NCI-H82 treated with DMSO at 0.1 percent for 48 hours (cell line): ENCODE results near the gene PQBP1.

Source experiments
- DNase-seq: peaks from one replicate; lab custom pipeline; 2025; ENCODE audit not compliant: unreplicated experiment; lab: John Stamatoyannopoulos, UW

PQBP1 gene

DNA sequence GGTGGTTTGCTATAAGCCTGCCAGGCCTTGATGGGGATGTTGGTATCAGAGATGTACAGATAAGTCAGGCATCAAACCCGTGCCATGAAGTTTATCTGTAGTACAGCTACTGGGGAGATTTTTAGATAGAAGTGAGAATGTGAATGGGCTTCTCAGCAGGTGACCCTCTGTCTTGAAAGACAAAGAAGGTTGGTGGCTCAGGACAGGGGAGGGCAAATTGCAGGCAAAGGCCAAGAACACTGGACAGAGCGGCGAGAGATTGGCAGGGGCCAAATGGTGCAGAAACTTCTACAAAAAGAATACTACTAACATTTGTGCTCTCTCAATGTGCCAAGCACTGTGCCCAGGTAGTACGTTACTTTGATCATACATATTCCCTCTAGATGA is 23.0 kb downstream of the PQBP1 start:
- DNase-seq, result no peak

DNA sequence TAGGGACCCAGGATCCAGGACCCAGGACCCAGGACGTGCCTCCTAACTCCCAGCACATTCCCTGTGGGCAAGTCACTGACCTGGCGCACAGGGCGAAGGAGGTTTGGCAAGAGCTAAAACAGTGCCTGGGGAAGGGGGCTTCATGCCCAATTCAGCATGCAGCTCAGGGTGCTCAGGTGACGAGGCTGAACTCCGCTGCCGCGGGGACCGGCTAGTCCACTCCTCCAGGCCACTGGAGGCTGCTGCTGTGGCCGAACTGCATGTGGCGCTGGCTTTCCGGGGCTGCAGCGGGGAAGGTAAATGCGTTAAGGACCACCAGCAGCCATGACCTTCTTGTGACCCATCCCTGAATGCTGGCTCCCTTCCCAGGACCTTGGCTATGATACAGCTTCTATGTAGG is 26.0 kb downstream of the PQBP1 start:
- DNase-seq, result no peak

DNA sequence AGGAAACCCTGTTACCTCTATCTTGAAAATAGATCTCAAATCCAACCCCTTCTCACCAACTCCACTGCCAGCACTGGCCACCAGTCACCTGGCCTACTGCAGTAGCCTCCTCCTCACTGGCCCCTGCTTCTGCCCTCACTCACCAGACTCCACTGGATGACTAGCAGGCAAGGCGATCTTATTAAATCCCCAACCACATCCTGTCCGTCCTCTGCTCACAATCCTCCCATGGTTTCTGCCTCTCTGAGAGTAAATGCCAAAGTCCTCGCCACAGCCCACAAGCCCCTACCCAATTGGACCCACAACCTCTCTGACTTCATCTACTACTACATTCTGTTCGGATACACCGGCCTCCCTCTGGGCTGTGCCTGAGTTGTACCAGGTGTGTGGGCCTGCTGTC is 26.5 kb downstream of the PQBP1 start:
- DNase-seq, result no peak

DNA sequence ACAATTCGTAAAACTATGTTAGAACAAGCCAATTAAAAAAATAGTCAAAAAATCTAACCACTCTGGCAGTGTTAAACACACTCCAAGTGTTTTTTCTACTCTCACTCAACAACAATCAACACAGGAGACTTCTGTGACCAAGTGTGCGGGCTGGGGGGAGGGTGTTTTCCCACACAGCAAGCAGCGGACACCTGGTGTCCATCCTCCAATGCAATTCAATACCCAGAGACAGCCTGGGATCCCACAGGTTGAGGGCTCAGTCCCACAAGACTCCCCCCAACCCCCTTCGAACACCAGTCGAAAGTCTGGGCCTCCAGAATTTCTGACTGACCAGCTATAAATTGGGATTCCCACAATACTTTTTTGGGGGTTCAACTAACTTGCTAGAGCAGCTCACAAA is 29.4 kb downstream of the PQBP1 start:
- DNase-seq, result no peak

DNA sequence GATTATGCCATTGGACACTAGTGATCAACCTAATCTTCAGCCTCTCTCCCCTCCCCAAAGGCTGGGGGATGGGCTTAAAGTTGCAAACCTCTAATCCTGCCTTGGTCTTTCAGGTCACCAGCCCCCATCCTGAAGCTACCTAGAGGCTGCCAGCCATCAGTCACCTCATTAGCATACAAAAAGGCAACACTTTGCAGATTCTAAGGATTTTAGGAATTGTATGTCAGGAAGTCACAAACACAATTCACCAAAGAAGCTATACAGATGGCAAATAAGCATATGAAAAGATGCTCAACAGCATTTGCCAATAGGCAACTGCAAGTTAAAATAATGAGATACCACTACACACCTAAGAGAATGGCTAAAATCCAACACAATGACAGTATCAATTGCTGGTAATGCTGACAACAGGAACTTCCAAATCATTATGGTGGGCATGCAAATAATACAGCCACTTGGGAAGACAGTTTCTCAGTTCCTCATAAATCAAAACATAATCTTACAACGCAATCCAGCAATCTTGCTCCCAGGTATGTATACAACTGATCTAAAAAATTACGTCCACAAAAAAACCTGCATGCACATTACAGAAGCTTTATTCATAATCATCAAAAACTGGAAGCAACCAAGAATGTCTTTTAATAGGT is 30.1 kb downstream of the PQBP1 start:
- DNase-seq, result no peak

DNA sequence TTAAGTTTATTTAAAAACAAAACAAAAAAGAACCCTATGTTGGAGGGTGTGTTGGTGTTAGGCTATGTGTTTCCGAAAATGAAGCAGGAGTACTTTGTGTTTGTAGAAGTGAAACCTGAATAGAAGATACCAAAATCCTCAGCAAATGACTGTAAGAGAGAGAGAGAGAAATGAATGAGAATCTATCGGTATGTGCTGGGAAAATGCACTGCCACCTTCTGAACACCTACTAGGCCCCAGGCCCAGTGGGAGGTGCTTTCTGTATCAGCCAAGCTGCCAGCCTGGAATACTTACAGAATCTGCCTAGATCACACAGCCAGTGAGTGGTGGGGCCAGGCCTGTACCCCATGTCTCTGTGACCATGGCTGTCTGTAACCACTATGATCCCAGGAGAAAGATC is 36.0 kb downstream of the PQBP1 start:
- no peak for DNase-seq

DNA sequence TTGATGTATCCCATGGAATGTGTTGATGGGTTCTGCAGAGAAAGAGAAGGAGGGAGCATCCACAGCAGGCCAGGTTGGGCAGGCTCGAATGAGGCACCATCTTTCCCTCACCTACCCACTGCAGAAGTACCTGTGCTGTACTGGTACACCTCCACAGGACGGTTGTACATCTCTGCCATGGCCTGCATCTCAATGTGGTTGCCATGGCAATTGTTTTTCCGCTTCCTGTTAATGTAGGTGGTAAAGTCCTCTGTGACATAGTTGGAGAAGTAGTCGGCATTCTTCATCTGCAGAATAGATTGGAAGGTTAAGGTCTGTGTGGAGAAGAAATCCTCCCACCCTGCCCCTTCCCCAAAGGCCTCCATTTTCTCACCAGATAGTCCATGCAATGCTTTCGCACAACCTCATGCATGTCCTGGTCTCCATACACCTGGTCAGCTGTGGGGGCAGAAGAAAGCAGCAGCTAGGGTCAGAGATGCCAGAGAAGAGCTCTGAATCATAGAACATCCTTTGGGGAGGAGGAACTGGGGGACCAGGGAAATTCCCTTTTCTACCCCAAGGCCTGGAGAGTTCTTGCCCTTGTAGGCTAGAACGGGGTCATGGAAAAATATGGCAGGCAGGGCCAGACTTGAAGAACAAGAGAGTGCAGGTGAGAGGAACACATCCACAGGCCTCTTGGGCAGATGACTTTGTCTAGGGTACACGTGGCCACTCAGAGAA is 37.0 kb downstream of the PQBP1 start:
- DNase-seq, result no peak

DNA sequence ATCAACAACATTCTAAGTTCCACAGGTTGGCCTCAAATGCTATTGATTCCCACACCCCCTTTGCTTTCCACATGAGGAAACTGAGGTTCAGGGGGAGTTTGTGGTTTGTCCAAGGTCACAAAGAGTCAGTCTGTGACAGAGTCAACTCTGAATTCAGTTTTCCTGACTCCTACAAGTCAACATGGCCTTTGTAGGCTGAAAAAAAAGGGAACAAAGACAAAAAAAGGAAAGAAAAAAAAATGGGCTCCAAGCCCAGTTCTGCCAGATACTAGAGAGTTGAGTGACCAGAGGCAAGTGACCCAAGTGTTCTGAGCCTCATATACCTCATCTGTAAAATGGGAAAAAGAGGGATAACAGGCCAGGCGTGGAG is 37.6 kb downstream of the PQBP1 start:
- DNase-seq, result no peak

DNA sequence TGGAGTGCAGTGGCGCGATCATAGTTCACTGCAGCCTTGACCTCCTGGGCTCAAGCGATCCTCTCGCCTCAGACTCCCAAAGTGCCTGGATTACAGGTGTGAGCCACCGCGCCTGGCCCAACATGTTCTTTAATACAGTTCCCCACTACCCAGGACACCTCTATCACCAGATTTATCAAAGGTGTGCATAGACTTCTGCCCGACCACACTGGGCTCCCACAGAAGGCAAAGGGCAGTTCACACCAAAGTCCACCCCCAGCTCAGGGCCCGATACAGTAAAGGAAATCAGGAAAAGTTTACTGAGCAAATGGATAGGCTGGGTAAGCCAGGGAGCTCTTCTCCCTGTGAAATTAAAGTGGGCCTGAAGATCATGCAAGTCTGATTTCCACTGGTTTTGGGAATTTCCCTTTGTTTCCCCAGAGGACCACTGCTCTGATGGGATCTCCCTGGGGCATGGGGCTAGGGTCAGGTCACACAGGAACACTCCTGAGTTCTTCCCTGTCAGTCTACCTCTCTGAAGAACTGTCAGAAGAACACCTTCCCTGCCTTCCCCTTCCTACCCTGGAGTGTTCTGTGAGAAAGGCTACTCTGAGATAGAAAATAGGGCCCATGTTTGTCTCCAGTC is 38.8 kb downstream of the PQBP1 start:
- no peak for DNase-seq

DNA sequence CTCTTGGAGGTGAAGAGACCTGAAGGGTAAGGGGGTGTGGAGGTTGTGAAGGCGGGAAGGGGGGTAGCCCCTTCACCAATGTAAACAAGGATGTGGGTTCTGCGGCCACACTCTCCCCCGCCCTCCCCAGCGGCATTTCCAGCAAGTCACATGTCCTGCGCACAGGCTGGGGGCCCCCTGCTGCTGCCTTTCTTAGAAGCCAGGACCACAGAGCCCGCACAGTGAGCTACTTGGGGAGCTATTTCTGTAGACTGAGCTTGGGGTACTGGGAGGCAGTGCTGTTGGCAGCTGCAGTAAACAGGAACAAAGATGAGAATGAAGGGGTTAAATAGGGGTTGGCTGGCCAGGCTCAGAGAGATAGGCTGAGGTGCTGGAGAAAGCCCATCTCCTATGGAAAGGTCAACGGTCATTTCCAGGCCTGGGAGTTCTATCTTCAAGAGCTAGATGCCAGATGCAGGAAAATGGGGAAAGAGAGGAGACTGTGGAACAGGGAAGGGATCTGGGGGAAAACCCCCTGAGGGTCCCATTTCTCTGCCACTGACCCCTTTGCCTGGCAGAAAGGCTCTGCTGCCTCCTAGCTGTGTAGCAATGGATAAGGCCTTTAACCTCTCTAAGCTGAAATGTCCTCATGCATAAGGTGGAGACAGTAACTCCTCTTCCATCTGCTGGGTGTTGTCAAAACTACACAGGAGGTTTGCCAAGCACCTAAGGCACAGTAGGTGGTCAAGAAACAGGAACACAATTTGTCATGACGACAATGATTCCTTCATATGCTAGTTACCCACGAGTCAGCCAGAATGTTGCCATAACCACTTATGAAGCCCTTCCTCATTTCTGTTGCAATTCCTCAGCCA is 39.6 kb downstream of the PQBP1 start:
- DNase-seq, result no peak

DNA sequence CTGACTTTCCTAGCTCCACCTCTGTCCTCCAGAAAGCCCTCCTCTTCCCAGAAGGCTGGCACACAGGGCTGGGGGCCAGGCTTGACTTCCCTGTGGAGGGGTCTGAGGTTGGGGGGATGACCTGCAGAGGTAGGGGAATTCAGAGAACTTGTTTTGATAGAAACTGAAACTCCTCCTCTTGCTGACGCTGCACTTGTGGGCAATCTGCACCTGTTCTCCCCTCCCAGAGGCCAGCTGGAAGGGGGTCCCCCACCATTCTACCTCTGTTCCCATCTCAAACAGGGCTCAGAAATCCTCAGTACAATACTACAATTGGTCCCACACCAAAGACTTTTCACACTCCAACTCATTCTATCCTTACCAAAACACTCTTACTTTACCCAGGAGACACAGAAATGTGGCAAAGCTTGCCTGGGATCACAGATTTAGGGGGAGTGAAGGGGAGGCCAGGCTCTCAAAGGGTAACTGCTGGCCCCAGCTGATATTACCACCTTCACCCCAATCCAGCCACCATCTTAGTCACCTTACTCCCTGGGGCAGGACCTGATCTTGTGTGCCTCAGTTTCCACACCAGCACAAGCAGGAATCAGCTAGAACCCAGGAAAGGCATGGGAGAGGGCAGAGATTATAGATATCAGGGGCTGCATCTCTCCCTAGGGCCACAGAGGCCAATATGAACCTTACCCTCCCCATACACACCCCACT is 41.1 kb downstream of the PQBP1 start:
- DNase-seq, result no peak

DNA sequence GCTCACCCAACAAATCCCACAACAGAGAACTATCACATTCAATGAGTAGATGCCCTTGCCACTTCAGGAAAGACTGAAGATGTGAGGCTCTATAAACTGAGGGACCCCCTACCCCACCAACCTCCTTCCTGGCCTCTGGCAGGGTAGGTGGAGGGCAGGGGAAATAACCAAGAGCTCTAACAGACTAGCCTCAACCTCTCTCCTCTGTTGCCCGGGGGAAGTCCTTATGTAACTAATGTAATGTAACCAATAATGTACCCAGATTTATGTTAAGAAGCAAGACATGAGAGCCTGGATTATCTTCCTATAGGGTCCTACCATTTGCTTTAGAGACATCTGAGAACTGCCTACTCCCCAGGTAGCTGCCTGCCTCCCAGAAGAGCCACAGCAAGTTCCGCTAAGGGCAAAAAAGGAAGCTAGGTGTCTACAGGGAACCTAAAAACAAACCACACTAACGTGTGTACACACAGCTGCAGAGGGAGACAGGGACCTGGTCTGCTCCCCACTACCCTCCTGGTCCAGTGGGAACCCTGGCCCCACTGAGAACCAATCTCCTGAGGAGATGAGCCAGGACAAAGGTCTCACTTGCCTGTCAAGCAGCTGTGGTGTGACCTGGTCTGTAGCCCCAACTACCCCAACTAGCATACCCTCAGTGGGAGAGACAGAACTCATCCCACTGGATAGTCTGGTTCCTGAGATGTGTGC is 41.9 kb downstream of the PQBP1 start:
- DNase-seq, result no peak

DNA sequence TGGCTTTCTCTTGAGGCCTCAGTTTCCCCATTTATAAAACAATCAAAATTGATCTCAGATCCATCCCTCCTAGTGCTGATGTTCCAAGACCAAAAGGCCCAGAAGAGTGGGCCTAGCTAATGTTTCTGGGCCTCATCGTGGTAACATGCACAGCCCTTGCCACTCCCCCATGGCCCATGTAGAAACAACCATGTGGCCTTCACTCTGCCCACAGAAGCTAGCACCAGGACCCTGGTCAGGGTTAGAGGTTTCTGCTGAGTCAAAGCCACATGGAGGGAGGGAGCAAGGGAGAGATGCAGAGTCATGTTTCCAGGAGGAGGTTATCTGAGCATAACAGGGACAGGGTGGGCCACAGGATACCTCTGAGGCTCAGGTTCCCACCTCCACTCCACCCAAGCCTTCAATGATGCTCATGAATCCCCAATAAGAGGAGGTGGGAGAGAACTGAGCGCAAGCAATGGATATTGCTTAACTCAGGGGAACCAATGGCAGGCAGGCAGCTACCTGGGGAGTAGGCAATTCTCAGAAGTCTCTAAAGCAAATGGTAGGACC is 42.8 kb downstream of the PQBP1 start:
- DNase-seq, result no peak

DNA sequence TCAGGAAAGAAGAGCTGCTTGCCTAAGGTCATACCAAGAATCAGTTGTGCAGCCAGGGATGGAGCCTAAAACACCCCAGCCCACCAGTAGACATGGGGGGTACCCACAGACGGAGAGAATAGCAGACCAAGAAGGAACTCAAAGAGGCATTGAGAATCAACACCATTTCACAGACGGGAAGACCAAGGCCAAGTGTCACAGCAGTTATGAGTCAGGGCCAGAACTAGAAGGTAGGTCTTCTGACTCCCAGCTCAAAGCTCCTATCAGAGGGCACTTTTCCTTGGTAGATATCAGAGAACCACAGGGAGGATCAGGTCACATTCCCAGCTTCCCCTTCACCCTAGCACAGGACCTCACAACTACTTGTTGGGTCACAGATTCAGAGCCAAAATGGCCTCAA is 45.2 kb downstream of the PQBP1 start:
- no peak for DNase-seq

DNA sequence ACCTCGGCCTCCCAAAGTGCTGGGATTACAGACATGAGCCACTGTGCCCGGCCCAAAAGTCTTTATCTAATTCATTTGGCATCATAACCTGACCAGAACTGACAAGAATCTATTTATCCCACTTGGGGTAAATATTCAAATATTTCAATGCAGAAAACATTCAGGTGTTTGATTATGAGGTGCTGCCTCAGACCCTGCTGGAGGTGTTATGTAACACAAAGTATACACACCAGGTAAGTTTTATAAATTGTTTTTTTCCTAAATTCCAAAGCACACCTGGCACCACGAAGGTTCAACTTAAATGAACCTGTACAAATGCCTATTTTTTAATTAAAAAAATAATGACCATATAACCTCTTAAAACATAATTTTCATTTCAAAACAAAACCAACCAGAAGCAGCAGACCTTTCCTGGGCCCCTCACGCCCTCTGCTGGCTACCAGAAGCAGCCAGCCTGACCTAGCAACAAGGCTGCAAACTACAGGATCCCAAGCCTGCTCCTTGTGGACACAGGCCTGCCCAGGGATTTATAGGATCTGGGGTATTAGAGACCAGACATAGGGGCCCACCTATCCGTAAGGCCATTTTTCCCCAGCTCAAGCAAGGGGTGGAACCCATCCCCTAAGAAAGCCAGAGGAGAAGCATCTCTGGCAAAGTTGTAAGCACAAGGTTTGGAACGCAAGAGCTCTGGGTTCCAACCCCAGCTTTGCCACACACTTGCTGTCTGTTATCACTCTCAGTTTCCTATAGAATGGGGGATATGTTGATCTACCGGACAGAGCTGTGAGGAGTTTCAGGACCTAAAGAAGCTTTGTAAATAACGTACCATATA is 48.0 kb downstream of the PQBP1 start:
- peak; percentile 48 for DNase-seq

DNA sequence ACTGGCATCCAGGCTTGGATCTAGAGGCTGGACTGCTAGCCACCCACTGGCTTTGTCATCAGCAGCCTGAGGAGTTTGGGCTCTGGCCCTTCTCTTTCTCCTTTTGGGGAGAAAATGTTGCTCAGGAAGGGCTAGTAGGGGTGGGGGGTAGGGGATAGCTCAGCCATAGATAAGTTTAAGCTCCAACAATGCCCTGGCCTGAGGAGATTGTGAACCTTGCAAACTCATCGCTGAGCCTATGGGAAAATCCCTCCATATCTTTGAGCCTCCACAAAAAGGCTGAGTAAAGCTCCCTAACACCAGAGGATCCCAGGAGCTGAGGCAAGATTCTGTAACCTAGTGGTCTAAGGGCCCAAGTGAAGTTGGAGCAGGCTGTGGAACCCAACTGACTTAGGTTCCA is 50.9 kb downstream of the PQBP1 start:
- no peak for DNase-seq
